Measurements from ENCODE around the gene IL12RB1.
A peak's percentile ranks its signal among the peaks of the same experiment; 100 is the strongest.
"Not testable (repeated sequence)": the region's sequence is repeated elsewhere in the genome, so short reads cannot be mapped to it uniquely, and the experiment has no call there.

The IL12RB1 gene

DNA sequence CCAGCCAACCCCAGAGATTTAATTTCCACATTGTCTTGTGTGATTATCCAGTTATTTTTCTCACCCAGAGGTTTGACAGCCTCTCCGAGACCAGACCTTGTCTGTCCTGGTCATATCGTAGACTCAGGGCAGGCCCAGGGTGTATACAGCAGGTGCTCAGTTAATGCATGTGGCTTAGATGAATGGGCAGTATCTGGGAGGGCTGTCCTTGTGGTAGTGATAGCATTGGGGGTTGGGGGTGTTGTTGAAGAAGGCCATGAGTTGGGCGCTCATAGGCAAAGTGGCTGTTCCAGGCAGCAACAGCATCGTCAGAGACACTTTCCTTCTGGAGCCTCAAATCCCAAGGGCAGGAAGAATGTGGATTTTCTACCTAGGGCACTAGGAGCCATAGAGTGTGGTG lies 27.7 kb upstream of the IL12RB1 start:
- H3K4me3 ChIP-seq = no peak overlapping the region
- no peak overlapping the region for H3K27ac ChIP-seq

DNA sequence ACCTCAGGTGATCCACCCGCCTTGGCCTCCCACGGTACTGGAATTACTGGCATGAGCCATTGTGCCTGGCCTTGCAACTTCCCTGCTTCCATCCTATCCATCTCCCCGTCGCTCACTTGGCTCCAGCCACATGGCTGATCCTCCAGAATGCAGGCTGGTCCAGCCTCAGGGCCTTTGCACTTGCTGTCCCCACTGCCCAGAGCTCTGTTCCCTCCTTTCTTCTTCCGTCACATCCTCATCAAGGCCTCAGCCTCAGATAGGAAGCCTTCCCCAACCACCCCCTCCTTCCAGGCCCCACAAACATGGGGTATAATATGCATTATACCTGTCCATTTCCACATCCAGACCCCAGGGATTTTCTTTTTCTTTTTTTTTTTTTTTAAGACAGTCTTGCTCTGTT lies 27.1 kb upstream of the IL12RB1 start:
- H3K27ac ChIP-seq = no peak overlapping the region
- H3K4me3 ChIP-seq = no peak overlapping the region

GRCh38 chr19:18112989-18113478 lies 26.3 kb upstream of the IL12RB1 start:
- Histone ChIP-seq H3K4me3 (no peak overlapping the region), H3K27ac (peak overlapping the region in 1 of 21 experiments; percentile 39)

DNA sequence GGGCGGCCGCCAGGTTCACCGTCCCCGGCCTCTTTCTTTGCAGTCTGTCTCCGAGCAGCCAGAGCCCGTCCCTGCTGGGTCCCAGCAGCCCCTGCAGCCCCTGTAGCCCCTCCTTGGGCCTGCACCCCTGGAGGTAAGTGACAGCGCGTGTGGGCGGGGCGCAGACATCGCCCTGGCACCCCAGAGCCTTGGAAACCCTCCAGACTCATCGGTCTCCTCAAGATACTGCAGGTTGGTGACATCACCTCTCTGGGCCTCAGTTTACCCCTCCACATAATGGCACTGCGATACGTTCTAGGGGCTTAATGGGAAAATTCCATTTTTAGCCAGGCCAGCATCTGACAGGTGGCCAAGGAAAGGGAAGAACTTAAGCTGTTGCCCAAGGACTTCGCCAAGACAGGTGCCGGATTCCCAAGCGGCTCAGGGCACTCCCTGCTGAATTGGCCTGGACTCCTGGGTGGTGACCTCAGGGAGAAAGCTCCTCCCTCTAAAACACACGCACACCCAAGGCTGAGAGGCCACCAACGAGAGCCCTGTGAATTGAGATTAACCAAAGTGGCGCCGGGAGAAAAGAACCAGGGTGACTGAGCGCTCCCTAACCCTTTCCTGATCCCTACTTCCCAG lies 24.0 kb upstream of the IL12RB1 start:
- Histone ChIP-seq H3K27ac (peak overlapping the region in 17 of 21 experiments; percentile 54 to 91 (median 70)), H3K4me3 (peak overlapping the region; percentile 42 to 65 (median 56))

DNA sequence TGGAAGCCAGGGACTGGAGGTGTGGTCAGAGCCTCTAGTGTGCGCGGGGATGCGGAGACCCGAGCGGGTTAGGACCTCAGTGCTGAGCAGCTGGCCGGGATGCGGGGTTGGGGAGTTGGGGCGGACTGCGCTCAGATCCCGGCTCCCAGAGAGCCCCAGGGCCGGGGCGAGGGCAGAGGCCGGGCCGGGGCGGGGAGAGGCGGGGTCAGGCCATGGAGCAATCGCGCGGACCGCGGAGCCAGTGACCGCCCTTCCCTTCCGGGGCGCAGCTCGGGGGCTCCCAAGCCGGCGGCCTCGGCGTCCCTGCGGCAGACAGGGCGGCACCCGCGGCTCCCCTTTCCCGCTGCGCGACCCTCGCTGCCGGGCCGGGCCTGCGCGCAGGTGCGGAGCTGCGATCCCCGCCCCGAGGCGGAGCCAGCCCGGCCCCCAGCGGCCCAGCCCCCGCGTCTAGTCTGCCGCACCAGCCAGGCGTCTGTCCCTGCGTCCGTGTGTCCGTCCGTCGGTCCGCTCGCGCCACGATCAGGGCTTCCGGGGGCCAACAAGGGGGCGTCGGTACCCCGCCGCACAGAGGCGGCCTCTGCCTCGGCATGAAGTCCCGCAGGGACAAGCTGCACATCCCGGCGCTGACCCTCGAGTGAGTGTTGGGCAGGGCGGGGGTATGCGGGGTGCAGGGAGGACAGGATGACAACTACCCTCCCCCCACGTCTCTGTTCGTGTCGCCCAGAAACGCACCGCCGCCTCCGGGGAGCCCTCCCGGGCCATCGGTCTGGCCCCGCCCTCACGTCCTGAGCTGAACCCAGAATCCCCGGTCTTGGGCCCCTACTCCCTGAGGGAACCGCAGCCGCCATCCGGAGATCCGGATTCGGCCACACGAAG lies 23.2 kb upstream of the IL12RB1 start:
- H3K4me3 ChIP-seq = peak overlapping the region; percentile 42 to 65 (median 56)
- peak overlapping the region in 20 of 21 experiments; percentile 18 to 91 (median 70) for H3K27ac ChIP-seq

- Histone ChIP-seq H3K27ac (peak overlapping the region in 17 of 21 experiments; percentile 18 to 91 (median 68)), H3K4me3 (peak overlapping the region; percentile 42 to 65 (median 56))
These were observed 22.6 kb upstream of the IL12RB1 start for GRCh38 chr19:18109341-18109732.

- H3K27ac ChIP-seq = peak overlapping the region in 4 of 21 experiments; percentile 68 to 91 (median 76)
- no peak overlapping the region for H3K4me3 ChIP-seq
These were observed 22.2 kb upstream of the IL12RB1 start for GRCh38 chr19:18108897-18109296.

- H3K27ac ChIP-seq = peak overlapping the region in 1 of 21 experiments; percentile 26
These were observed 20.5 kb upstream of the IL12RB1 start for GRCh38 chr19:18107235-18107634.

GRCh38 chr19:18105259-18105658 lies 18.5 kb upstream of the IL12RB1 start:
- not testable (repeated sequence) for H3K27ac ChIP-seq, H3K4me3 ChIP-seq

More at GRCh38 chr19:18107235-18107634, 20.5 kb upstream of the IL12RB1 start:
- H3K4me3 ChIP-seq = no peak overlapping the region

GRCh38 chr19:18104793-18105131 lies 18.0 kb upstream of the IL12RB1 start:
- Histone ChIP-seq H3K4me3 (peak overlapping the region; percentile 11 to 37 (median 27)), H3K27ac (peak overlapping the region in 16 of 21 experiments; percentile 19 to 76 (median 68))

DNA sequence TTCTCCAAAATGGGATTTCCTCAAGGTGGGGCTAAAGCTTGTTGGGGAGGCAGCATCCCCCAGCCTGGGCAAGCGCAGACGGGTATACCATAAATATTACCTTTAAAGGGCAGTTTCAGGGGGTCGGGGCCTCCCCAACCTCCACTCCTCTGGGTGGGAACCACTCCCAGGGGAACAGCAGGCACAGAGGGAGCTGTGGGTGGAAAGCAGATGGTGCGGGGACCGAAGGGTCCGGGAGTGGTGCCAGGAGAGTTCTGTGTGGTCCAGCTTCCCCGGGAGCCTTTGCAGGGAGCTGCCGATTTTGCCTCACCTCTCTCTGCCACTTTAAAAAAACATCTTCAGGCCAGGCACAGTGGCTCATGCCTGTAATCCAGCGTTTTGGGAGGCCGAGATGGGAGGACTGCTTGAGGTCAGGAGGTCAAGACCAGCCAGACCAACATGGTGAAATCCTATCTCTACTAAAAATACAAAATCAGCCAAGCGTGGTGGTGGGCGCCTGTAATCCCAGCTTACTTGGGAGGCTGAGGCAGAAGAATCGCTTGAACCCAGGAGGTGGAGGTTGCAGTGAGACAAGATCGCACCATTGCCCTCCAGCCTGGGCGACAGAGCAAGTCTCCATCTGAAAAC lies 16.3 kb upstream of the IL12RB1 start:
- Histone ChIP-seq H3K27ac (no peak overlapping the region), H3K4me3 (no peak overlapping the region)

GRCh38 chr19:18101268-18101667 lies 14.5 kb upstream of the IL12RB1 start:
- H3K27ac ChIP-seq = no peak overlapping the region
- no peak overlapping the region for H3K4me3 ChIP-seq

GRCh38 chr19:18100710-18101109 lies 14.0 kb upstream of the IL12RB1 start:
- H3K27ac ChIP-seq = no peak overlapping the region

DNA sequence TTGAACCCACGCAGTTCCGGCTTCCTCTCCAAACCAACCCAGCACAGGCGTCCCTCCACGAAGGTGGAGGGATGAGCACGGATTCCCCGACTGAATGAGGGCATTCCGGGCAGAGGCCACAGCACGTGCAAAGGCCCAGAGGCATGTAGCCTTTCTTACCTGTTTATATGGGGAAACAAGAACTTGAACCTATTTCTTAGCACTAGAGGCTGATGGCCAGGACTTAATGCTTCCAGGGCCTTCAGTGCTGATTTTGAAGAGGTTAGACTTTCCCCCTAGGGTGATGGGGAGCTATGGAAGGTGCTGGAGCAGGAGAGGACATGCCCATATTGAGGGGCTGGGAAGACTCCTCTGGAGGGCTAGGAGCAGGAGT lies 12.9 kb upstream of the IL12RB1 start:
- peak overlapping the region in 1 of 7 experiments; percentile 46 for H3K4me3 ChIP-seq
- peak overlapping the region in 1 of 21 experiments; percentile 5 for H3K27ac ChIP-seq

More at GRCh38 chr19:18100710-18101109, 14.0 kb upstream of the IL12RB1 start:
- H3K4me3 ChIP-seq = no peak overlapping the region

- H3K4me3 ChIP-seq = peak overlapping the region in 6 of 7 experiments; percentile 3 to 48 (median 29)
- peak overlapping the region in 3 of 21 experiments; percentile 5 to 39 (median 11) for H3K27ac ChIP-seq
These were observed 12.3 kb upstream of the IL12RB1 start for GRCh38 chr19:18098891-18099622.

- Histone ChIP-seq H3K4me3 (peak overlapping the region; percentile 21 to 48 (median 37)), H3K27ac (peak overlapping the region in 7 of 21 experiments; percentile 10 to 64 (median 32))
These were observed 11.5 kb upstream of the IL12RB1 start for GRCh38 chr19:18097993-18098890.

DNA sequence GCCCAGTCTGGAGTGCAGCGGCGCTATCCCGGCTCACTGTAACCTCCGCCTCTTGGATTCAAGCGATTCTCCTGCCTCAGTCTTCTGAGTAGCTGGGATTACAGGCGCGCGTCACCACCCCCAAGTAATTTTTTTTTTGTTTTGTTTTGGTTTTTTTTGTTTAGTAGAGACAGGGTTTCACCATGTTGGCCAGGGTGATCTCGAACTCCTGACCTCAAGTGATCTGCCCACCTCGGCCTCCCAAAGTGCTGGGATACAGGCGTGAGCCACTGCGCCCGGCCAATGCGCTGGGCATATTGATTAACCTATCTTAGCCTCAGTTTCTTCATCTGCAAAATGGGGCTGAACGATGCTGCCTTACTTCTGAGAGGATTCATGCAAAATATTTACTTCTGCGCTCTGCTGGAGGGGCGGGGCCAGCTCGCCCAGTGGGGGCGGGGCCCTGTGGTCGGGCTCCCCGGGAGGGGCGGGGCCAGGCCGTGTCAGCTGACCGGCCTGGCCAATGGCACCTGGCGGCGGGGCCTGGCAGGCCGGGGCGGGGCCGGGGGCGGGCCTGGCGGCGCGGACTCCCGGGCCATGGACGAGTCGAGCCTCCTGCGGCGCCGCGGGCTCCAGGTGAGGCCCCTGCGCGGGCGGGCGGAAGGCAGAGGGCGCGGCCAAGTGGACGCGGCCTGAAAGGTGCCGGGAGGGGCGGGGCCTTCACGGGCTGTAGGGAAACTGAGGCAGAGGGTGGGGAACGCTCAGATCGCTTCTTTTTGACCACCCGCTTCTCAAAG lies 10.7 kb upstream of the IL12RB1 start, which contains the start of gene MAST3:
TSS of gene MAST3 (plus strand) at position 562 of the 776 bp plus-strand sequence. CDS start at position 577, 15 bp downstream.
- peak within 1 kb of the TSS in 7 of 21 experiments; percentile 10 to 64 (median 32) for H3K27ac ChIP-seq
- peak within 1 kb of the TSS; percentile 21 to 48 (median 37) for H3K4me3 ChIP-seq
